Measurements from ENCODE around the gene BCAS4.
"Not testable (repeated sequence)": the region's sequence is repeated elsewhere in the genome, so short reads cannot be mapped to it uniquely, and the experiment has no call there.

The BCAS4 gene

GRCh38 chr20:50799176-50799889 lies 4.5 kb downstream of the BCAS4 start:
- DNase-seq: no peak

DNA sequence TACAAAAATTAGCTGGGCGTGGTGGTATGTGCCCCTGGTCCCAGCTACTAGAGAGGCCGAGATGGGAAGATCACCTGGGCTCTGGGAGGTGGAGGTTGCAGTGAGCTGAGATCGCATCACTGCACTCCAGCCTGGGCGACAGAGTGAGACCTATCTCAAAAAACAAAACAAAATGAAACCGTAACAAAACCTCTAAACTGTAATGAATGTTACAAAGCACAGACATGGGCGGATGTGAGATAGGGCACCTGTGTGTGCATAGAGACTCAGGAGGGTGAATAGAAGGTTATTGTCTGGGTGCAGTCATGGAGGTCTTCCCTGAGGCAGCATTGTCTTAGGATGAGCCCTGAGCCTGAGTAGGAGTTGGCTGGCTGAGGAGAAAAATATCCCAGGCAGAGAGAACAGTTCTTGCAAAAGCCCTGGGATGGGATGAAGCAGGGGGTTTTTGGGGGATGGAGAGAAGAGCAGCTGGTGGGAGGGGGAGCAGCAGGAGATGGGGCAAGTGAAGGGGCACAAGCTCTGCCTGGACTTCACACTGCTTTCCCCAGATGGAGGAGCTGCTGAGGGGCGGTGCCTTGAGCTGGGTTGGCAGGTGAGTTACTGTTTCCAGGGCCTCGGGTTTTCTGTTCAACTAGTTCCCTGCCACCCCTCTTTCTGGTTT lies 5.2 kb downstream of the BCAS4 start:
- DNase-seq: no peak

DNA sequence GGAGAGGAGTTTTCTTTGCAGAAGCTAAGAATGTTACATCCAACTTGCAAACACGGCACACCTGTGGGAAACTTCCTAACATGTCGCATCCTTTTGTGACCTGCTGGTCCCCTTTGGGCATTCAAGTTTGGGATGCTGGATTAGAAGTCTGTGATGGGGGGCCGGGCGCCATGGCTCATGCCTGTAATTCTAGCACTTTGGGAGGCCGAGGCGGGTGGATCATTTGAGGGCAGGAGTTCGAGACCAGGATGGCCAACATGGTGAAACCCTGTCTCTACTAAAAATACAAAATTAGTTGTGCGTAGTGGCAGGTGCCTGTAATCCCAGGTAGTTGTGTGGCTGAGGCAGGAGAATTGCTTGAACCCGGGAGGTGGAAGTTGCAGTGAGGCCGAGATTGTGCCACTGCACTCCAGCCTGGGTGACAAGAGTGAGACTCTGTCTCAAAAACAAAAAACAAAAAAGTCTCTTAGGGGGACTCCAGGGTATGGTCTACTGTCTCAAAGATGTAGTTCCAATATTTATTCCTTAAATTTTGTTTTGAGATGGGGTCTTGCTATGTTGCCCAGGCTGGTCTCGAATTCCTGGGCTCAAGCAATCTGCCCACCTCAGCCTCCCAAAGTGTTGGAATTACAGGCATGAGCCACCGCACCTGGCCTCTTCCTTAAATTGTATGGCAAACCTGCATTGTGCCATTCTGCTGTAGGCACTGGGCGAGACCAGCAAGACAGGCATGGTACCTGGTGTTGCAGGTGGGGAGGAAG lies 6.3 kb downstream of the BCAS4 start:
- DNase-seq: not testable (repeated sequence)

DNA sequence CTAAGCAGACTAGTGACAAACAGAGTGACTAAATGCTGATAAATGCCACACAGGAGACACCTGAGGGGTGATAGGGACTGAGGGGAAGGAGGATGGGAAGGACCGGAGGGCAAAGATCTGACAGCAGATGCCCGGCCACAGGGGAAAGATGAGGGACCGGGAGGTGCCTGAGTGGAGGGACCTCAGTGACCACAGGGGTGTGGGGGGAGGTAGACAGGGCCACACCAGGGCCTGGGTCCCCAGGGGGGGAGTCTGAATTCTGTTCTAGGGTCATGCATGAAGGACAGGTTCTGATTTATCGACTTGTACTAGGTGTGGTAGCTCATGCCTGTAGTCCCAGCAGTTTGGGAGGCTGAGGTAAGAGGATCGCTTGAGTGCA lies 6.9 kb downstream of the BCAS4 start:
- no peak for DNase-seq

DNA sequence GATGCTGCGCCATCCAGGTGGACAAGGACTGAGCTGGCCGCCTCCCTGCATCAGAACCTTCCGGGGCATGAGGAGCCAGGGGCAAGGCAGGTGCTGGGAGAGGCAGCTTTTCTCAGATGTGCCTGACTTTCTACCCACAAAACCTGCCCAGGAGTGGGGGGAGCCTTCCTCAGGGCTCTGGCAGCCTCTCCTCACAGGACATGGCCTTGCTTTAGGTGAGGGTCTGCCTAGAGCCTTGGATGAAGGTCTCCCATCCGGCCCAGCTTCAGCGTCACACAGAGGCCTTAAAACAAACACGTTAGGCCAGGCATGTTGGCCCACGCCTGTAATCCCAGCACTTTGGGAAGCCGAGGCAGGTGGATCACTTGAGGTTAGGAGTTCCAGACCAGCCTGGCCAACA lies 7.4 kb downstream of the BCAS4 start:
- no peak for DNase-seq

DNA sequence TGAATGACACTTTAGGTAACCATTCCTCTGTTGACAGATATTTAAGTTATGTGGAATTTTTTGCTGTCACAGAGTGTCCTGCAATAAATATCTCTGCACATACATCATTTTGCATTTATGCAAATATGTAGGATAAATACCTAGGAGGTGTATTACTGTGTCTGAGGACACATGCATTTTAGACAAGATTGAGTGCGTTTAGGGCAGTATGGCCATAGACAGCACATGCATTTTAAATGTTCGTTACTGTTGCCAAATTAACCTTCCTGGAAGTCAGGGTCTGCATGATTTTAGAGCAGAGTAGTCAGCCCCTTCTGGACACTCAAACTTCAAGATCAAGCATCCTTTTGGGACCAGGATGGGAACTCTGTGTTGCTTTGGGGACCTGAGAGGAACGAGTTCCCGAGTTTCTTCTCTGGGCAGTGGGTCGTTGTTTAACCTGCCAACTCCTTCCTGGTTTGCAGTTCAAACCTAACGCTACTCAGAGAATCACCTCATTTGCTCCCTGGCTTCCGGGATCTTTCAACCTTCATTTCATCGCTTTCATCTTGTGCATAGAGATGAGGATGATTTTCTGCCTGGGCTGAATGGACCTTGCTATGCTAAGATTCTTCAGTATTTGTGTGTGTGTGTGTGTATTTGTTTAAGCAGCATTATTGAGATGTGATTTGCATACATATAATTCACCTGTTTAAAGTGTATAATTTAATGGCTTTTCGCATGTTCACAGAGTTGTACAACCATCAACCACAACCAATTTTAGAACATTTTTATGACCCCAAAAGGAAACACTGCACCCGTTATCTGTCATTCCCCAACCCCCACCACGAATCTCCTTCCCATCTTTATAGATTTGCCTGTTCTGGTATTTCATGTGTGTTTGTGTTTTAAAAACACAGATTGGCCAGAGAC lies 9.8 kb downstream of the BCAS4 start:
- DNase-seq: no peak

DNA sequence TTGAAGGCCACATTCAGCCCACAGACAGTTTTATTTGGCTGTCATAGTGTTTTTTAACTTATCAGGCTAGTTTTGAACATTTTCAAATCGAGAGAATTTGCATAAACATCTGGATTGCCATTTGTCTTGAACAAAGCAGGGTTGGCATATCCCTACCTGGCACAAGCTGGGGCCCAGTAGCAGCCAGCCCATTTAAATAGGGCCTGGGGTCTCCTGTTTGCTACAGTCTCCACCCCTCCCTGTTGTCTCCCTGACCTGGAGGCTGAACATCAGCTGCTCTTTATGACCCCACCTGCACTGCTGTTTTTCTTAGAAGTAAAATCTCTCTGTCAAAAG lies 10.5 kb downstream of the BCAS4 start:
- no peak for DNase-seq

DNA sequence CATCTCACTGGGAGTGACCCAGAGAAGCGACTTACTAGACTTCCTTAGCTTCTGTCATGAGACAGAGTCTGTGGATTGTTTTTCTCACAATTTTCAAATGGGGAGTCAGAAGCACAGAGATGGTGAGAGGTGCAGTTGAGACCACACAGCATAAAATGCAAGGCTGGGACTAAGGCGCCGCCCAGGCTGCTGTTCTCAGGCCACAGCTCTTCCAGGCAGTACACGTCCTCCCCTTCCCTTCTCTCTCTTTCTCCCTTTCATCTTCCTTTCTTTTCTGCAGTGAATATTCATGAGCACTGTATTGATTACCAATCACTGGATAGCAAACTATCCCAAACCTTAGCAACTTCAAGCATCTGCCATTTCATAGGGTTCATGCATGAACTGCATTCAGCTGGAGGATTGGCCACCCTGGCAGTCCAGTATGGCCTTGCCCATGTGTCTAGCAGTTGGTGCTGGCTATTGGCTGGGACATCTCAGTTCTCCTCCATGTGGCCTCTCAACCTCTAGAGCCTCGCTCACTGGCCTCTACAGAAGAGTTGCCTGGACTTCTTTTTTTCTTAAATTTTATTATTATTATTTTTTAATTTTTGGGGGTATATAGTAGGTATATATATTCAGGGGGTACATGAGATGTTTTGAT lies 11.4 kb downstream of the BCAS4 start:
- DNase-seq: no peak

GRCh38 chr20:50810063-50810462 lies 15.2 kb downstream of the BCAS4 start:
- no peak for DNase-seq

GRCh38 chr20:50810842-50811241 lies 16.0 kb downstream of the BCAS4 start:
- DNase-seq: no peak

DNA sequence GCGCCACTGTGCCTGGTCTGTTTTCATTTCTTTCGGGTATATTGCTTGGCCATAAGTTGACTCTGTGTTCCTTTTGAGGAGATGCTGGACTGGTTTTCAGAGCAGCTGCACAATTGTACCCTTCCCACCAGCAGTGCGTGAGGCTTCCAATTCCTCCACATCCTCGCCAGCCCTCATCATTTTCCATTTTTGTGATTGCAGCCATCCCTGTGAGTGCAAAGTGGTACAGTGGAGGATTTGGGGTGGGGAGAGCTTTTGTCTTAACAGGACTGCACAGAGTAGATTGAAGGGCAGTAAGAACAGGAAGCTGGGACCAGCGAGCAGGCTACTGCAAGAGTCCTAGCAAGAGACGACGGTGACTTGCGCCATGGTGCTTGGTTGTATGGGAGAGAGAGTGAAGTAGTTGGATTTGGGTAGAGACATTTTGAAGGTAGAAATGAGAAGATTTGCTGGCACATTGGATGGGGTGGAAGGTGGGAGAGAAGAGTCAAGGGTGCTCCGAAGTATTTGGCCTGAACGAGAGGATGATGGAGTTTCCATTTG lies 18.3 kb downstream of the BCAS4 start:
- DNase-seq: no peak

- no peak for DNase-seq
These were observed 18.9 kb downstream of the BCAS4 start for GRCh38 chr20:50813801-50814200.

DNA sequence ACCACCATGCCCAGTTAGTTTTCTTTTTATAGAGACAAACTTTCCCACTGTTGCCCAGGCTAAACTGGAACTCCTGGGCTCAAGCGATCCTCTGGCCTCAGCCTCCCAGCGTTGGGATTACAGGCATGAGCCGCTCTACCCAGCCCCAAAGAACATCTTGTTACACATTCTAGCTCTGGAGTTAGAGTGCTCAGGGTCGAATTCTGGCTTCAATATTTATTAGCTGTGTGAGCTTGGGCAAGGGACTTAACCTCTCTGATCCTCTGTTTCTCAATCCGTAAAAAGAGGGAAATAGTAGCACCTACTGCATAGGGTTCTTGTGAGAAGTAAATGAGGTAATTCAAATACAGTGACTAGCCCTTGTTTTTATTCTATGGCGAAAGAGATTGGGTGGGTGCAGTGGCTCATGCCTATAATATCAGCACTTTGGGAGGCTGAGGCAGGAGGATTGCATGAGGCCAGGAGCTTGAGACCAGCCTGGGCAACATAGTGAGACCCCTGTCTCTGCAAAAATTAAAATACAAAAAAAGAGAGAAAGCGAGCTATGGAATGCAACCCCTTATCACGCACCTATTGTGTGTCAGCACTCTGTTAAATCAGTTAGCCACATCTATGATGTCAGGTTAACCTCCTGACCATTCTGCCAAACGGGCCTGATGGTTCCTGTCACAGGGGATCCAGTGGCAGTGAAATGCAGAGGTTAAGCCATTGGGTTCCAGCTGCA lies 19.7 kb downstream of the BCAS4 start:
- DNase-seq: no peak

DNA sequence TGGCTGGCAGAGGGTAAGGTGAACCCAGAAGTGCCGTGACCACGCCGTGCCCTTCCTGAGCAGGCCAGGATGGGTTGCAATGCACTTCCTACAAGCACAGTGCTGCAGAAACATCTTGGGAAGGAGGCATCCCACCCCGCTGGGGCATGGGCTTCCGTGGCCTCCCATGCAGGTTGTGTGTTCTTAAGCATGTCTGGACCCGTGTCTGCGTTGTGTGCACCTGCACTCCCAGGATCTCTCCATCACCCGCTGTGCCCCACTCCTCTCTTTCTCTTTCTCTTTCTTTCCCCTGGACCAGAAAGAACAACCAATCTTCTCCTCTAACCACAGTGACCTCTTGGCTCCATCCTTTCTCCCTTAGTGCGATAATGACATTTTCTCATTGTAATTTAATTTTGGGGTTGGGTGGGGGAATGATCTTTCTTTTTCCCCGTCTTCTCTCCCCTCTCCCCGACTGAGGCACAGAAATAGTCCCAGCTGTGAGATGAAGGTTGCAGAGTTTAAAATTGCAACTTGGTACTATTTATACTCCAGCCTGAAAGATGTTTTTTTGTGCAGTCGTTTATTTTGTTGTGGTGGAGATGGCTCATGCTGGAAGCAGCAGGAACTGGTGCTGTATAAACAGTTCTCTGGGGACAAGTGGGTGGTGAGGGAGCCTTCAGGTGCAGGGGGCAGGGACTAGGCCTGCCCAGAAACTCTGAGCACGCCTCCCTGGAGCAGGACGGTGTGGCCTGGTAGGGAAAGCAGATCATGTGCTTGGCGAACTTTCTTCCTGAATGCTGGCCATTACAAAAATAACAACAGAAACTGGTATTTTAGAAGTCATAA lies 20.5 kb downstream of the BCAS4 start:
- no peak for DNase-seq

DNA sequence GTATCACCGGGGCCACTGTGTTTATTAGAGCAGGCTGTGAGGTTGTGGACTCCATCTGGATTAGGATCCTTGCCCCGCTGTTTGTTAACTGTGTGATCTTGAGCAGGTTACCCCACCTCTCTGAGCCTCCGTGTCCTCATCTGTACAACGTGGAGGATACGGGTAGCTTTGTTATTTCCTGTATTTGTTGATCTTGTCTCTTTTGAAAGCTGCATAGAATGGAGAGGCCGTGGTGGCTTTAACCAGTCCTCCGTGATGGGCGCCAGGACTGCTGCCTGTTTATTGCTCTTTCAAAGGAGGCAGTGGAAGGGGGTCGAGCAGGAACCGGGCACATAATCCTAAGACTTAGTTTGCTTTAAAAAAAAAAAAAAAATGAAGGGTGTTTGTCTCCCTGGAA lies 22.9 kb downstream of the BCAS4 start:
- no peak for DNase-seq

GRCh38 chr20:50819349-50819748 lies 24.5 kb downstream of the BCAS4 start:
- no peak for DNase-seq

- no peak for DNase-seq
These were observed 25.8 kb downstream of the BCAS4 start for GRCh38 chr20:50820515-50821256.

DNA sequence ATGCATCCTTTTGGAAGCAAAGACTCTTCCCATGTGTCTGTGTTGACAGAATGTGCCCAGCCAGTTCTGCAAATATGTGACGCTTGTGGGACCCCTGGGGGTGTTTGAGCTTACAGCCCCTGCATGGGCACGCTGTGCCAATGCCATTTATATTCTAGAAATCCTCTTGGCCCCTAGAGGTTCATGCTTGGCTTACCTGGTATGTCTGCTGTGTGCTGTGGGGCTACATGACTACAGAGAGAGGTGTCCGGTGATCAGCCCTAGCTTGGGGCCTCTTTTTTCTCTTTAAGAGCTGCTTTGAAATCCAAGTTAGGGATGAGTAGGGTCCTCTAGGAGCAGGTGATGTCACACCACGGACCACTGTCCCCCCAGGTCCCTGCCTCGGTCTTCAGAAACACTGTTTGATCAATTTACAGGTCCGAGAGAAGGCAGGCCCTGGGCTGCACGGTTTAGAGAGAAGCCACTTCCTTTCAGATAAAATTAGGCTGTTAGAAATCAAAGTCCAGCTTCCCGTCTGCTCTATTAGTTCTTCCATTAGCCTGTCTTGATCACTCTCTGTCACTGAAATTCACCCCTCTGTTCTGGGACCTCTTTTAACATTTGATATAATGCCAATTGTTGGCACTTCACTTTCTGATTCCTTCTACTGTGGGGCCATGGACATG lies 26.5 kb downstream of the BCAS4 start:
- DNase-seq: no peak

DNA sequence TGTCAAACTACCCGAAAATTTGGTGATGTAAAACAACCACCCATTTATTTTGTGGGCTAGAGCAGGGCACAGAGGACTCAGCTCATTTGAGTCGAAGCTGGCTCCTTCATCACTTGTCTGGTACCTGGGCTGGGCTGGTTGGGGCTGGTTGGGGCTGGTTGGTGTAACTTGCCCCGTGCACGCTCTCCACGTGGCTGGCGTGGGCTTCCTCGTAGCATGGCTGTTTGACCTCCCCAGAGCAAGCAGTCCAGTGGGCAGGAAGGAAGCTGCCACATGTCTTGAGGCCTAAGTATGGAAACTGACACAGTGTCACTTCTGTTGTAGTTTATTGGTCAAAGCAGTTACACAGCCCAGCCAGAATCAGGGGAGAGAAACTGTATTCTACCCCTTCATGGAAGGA lies 27.1 kb downstream of the BCAS4 start:
- DNase-seq: no peak

All from activated gamma-delta T cell (primary cell).